ENCODE results near the gene PSMG4. TPM values are rescaled to one million over a fixed set of nuclear protein-coding genes. Genes with fewer than 3 reads are reported as not detected.

PSMG4 gene
- total RNA-seq, 1 donor from 2014 or later, result 24.1 TPM

GRCh38 chr6:3284436-3284876 lies 25.7 kb downstream of the PSMG4 start:
- TF ChIP-seq, protein P1, sequence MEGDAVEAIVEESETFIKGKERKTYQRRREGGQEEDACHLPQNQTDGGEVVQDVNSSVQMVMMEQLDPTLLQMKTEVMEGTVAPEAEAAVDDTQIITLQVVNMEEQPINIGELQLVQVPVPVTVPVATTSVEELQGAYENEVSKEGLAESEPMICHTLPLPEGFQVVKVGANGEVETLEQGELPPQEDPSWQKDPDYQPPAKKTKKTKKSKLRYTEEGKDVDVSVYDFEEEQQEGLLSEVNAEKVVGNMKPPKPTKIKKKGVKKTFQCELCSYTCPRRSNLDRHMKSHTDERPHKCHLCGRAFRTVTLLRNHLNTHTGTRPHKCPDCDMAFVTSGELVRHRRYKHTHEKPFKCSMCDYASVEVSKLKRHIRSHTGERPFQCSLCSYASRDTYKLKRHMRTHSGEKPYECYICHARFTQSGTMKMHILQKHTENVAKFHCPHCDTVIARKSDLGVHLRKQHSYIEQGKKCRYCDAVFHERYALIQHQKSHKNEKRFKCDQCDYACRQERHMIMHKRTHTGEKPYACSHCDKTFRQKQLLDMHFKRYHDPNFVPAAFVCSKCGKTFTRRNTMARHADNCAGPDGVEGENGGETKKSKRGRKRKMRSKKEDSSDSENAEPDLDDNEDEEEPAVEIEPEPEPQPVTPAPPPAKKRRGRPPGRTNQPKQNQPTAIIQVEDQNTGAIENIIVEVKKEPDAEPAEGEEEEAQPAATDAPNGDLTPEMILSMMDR (conservative IDR thresholded peaks at IDR 0.05), result no peak
- Mint-ChIP-seq H3K36me3 (peaks cover 22% of the 10 kb centered on the region), H3K4me1 (ENCODE audit: unreplicated experiment) (peaks cover 31% of the 10 kb centered on the region), H3K27me3 (no peaks in the 10 kb centered on the region), H3K27ac (no peak overlapping the region), H3K4me3 (no peak overlapping the region), H3K9me3 (no peaks in the 10 kb centered on the region)
- no peak for DNase-seq (ENCODE audit: extremely low spot score, unreplicated experiment)

- DNase-seq (ENCODE audit: extremely low spot score, unreplicated experiment), result no peak
Measured at GRCh38 chr6:3285049-3285639, 26.4 kb downstream of the PSMG4 start.

GRCh38 chr6:3285732-3286131 lies 27.0 kb downstream of the PSMG4 start:
- H3K27ac Mint-ChIP-seq, result no peak overlapping the region
- TF ChIP-seq, protein P1 (conservative IDR thresholded peaks at IDR 0.05), result no peak
- peaks cover 23% of the 10 kb centered on the region for H3K36me3 Mint-ChIP-seq

More at GRCh38 chr6:3285049-3285639, 26.4 kb downstream of the PSMG4 start:
- Mint-ChIP-seq H3K9me3 (no peaks in the 10 kb centered on the region), H3K27me3 (no peaks in the 10 kb centered on the region), H3K4me1 (ENCODE audit: unreplicated experiment) (peaks cover 24% of the 10 kb centered on the region), H3K27ac (no peak overlapping the region), H3K36me3 (peaks cover 18% of the 10 kb centered on the region), H3K4me3 (no peak overlapping the region)
- TF ChIP-seq, protein P1 (conservative IDR thresholded peaks at IDR 0.05), result no peak

GRCh38 chr6:3286641-3287171 lies 28.0 kb downstream of the PSMG4 start:
- H3K4me3 Mint-ChIP-seq, result no peak overlapping the region
- H3K27ac Mint-ChIP-seq, result no peak overlapping the region
- H3K36me3 Mint-ChIP-seq, result peaks cover 25% of the 10 kb centered on the region
- no peaks in the 10 kb centered on the region for H3K9me3 Mint-ChIP-seq
- H3K27me3 Mint-ChIP-seq, result no peaks in the 10 kb centered on the region
- H3K4me1 Mint-ChIP-seq (ENCODE audit: unreplicated experiment), result peaks cover 13% of the 10 kb centered on the region
- DNase-seq (ENCODE audit: extremely low spot score, unreplicated experiment), result no peak
- TF ChIP-seq, protein P1 (conservative IDR thresholded peaks at IDR 0.05), result no peak

More at GRCh38 chr6:3285732-3286131, 27.0 kb downstream of the PSMG4 start:
- no peak overlapping the region for H3K4me3 Mint-ChIP-seq
- no peaks in the 10 kb centered on the region for H3K9me3 Mint-ChIP-seq
- no peak for DNase-seq (ENCODE audit: extremely low spot score, unreplicated experiment)
- peaks cover 22% of the 10 kb centered on the region for H3K4me1 Mint-ChIP-seq (ENCODE audit: unreplicated experiment)
- no peaks in the 10 kb centered on the region for H3K27me3 Mint-ChIP-seq

- H3K4me1 Mint-ChIP-seq (ENCODE audit: unreplicated experiment), result peaks cover 7% of the 10 kb centered on the region
- TF ChIP-seq, protein P1 (conservative IDR thresholded peaks at IDR 0.05), result no peak
- no peaks in the 10 kb centered on the region for H3K27me3 Mint-ChIP-seq
- no peaks in the 10 kb centered on the region for H3K9me3 Mint-ChIP-seq
- peaks cover 25% of the 10 kb centered on the region for H3K36me3 Mint-ChIP-seq
- H3K4me3 Mint-ChIP-seq, result no peak overlapping the region
- H3K27ac Mint-ChIP-seq, result no peak overlapping the region
- DNase-seq (ENCODE audit: extremely low spot score, unreplicated experiment), result no peak
Measured at GRCh38 chr6:3287308-3287707, 28.6 kb downstream of the PSMG4 start.

All from type B pancreatic cell (in vitro differentiated cells).